Stomach (tissue), 9 donors: Measurements from ENCODE around the gene FRMPD4. TPM values are rescaled to one million over a fixed set of nuclear protein-coding genes. Genes with fewer than 3 reads are reported as not detected.

Experiments used
- DNase-seq, 2 donors: peaks; one replicate each; pipeline versions ENCODE4 v3.0.0 to v3.0.0-alpha.2; 2013 to 2019
- H3K27ac ChIP-seq, 5 donors: fragments of 200-600 bp in 4 of 5; sonication (generic) in 4 of 5; one replicate each; pipeline ENCODE4 v1.5.1; 2013 to 2019; ENCODE audit warnings: mild to moderate bottlenecking in 1 of 5, moderate library complexity in 1 of 5
- H3K27me3 ChIP-seq, 3 donors: fragments of 200-600 bp; sonication (generic); one replicate each; pipeline ENCODE4 v1.5.1; 2017 to 2019; ENCODE audit warnings: mixed run types in 1 of 3
- H3K36me3 ChIP-seq, 4 donors: fragments of 200-600 bp; sonication (generic); 1 replicate in 3 of 4; 2 replicates in 1 of 4; pipeline ENCODE4 v1.5.1; 2016 to 2019
- H3K4me1 ChIP-seq, 4 donors: fragments of 200-600 bp; sonication (generic); one replicate each; pipeline ENCODE4 v1.5.1; 2016 to 2019
- H3K4me3 ChIP-seq, 4 donors: fragments of 200-600 bp; sonication (generic) in 3 of 4; one replicate each; pipeline ENCODE4 v1.5.1; 2016 to 2019; ENCODE audit warnings: mild to moderate bottlenecking in 1 of 4
- H3K9me3 ChIP-seq, 4 donors: fragments of 200-600 bp; sonication (generic); one replicate each; pipeline ENCODE4 v1.5.1; 2016 to 2019
- EP300 ChIP-seq: sonication (generic); formaldehyde crosslinking; IDR thresholded peaks from one replicate; pipeline ENCODE4 v1.6.1; 2017; ENCODE audit warnings: antibody characterized with exemption
- POLR2A ChIP-seq, 4 donors: fragments of 450-650 bp; IDR thresholded peaks; one replicate each; pipeline ENCODE4 v1.6.1; 2016; ENCODE audit warnings: antibody characterized with exemption in 4 of 4, control low read depth in 2 of 4, mild to moderate bottlenecking in 1 of 4, moderate library complexity in 1 of 4
- POLR2AphosphoS5 ChIP-seq, 3 donors: sonication (generic); formaldehyde crosslinking; IDR thresholded peaks; one replicate each; pipeline ENCODE4 v1.6.1; 2016; ENCODE audit warnings: antibody characterized with exemption in 3 of 3
- WGBS, 5 donors: extraction: QIAGEN DNeasy Blood & Tissue Kit in 3 of 5; methylation state at CpG; one replicate each; pipeline versions ENCODE4 v1.1.5 to v1.1.7; 2013 to 2018; 5-methylcytosine and 5-hydroxymethylcytosine counted together
- intact Hi-C: fragments of 100-400 bp; cut with DNase I; formaldehyde crosslinking; loops from one replicate; pipeline ENCODE4 v1.15.1; 2023; ENCODE audit warnings: low total_unique reads
- polyA plus RNA-seq, 3 donors: library from polyadenylated mRNA; stranded (reverse); fragments of 200-250 nt; gene quantifications; one replicate each; pipeline ENCODE4 v1.2.3, GENCODE V29; 2013
- total RNA-seq, 5 donors: library from RNA; depleted of rRNA; stranded (reverse); fragments of >200 nt; gene quantifications; one replicate each; pipeline versions ENCODE4 v1.1.0 to v1.2.3, GENCODE V29; 2014 to 2016
- TF ChIP-seq, protein P1 (sequence below), 7 experiments: fragments of 450-650 bp in 4 of 7; fragments of 200-600 bp in 3 of 7; sonication (generic) in 3 of 7; IDR thresholded peaks; one replicate each; pipeline ENCODE4 v1.5.1; 2016 to 2019; ENCODE audit warnings: antibody characterized with exemption in 7 of 7, control low read depth in 2 of 7, mild to moderate bottlenecking in 1 of 7
- donor health status: healthy with polysubstance abuse.
- donor health status: Bipolar disorder and iron deficiency.
- donor health status: healthy.

The FRMPD4 gene
- total and polyA plus RNA-seq, 8 donors = 0.03 to 2.6 (median 0.55) TPM; not detected in 5

DNA sequence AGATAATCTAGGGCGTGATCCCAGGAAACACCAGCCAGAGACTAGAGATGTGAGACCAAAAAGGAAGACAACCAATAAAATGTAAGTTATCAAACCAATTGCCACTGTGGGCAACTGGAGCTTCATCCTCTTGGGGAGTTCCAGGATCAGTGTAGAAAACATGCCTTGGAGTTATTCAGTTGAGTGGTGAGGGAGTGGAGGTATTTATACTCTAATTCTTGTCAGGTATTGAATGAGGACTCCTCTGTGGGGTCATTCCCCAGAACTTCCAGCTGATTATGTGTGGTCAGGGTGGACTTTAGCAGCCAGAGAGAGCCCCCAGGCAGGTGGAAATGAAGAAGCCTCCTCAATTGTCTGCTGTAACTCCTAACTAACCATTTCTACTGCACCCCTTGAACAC lies 509.0 kb downstream of the FRMPD4 start:
- 62 to 85% (median 81%) methylated on average over 1 of the region's 1 CpG for WGBS, 5 donors

DNA sequence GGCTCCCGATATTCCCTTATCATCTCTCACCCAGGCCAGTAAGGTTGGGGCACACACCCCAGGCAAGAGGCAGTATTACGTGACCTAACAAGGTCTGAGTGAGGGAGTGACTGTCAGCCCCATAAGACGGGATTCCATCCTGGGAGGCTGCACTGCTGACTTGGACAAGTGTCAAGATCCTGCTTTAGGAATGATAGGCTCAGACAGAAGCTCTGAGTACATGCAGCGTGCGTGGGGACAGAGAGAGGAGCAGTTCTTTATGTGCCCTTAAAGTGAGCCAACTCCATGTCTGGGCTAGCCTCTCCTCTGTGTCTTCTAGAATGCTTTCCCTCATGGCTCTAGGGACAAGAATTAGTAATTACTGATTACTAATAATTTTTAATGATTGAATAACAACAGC lies 510.7 kb downstream of the FRMPD4 start:
- Histone ChIP-seq H3K36me3 (no peaks in the 10 kb centered on the region), H3K27ac (no peak overlapping the region), H3K4me1 (no peaks in the 10 kb centered on the region), H3K27me3 (peaks cover 0 to 4% (median 0%) of the 10 kb centered on the region in 3 donors), H3K9me3 (peaks cover 0 to 8% (median 3%) of the 10 kb centered on the region in 4 donors), H3K4me3 (no peak overlapping the region)
- WGBS, 5 donors = 66 to 82% (median 73%) methylated on average over 5 of the region's 5 CpGs
- intact Hi-C loops = no loop called here
- no peak for DNase-seq
- TF ChIP-seq, protein P1, sequence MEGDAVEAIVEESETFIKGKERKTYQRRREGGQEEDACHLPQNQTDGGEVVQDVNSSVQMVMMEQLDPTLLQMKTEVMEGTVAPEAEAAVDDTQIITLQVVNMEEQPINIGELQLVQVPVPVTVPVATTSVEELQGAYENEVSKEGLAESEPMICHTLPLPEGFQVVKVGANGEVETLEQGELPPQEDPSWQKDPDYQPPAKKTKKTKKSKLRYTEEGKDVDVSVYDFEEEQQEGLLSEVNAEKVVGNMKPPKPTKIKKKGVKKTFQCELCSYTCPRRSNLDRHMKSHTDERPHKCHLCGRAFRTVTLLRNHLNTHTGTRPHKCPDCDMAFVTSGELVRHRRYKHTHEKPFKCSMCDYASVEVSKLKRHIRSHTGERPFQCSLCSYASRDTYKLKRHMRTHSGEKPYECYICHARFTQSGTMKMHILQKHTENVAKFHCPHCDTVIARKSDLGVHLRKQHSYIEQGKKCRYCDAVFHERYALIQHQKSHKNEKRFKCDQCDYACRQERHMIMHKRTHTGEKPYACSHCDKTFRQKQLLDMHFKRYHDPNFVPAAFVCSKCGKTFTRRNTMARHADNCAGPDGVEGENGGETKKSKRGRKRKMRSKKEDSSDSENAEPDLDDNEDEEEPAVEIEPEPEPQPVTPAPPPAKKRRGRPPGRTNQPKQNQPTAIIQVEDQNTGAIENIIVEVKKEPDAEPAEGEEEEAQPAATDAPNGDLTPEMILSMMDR (IDR thresholded peaks at IDR 0.05) = no peak
- TF ChIP-seq POLR2A (IDR thresholded peaks at IDR 0.05) = no peak
- no peak for TF ChIP-seq POLR2AphosphoS5 (IDR thresholded peaks at IDR 0.05)
- TF ChIP-seq EP300 = no peak

More for the DNA sequence above, 509.0 kb downstream of the FRMPD4 start:
- intact Hi-C loops = no loop called here
- Histone ChIP-seq H3K36me3 (no peaks in the 10 kb centered on the region), H3K4me3 (no peak overlapping the region), H3K4me1 (no peaks in the 10 kb centered on the region), H3K27ac (no peak overlapping the region), H3K9me3 (peaks cover 0 to 8% (median 3%) of the 10 kb centered on the region in 4 donors), H3K27me3 (peaks cover 0 to 4% (median 0%) of the 10 kb centered on the region in 3 donors)
- DNase-seq = no peak
- TF ChIP-seq EP300 (no peak), POLR2A (IDR thresholded peaks at IDR 0.05) (no peak), POLR2AphosphoS5 (IDR thresholded peaks at IDR 0.05) (no peak)
- TF ChIP-seq, protein P1 (IDR thresholded peaks at IDR 0.05) = no peak

DNA sequence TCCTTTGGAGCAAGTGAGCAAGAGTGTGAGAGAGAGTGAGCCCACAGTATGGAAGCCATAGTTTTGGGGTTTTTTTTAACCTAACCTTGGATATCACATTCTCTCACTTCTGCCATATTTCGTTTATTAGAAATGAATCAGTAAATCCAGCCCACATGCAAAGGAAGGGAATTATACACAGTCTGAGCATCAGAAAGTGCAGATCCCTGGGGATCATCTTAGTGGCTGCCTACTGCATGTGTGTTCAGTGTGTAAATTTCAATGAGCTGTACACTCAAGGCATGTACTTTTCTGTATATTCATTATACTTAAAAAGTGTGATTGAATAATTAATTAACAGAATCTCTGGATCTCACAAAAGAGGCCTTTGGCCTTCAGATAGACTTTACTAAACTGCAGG lies 519.2 kb downstream of the FRMPD4 start:
- no peak for DNase-seq
- no peaks in the 10 kb centered on the region for H3K27me3 ChIP-seq
- H3K9me3 ChIP-seq = peaks cover 0 to 4% (median 0%) of the 10 kb centered on the region in 4 donors
- TF ChIP-seq POLR2AphosphoS5 (IDR thresholded peaks at IDR 0.05) = no peak
- TF ChIP-seq EP300 = no peak
- no peak for TF ChIP-seq POLR2A (IDR thresholded peaks at IDR 0.05)
- TF ChIP-seq, protein P1 (IDR thresholded peaks at IDR 0.05) = no peak
- H3K4me1 ChIP-seq = no peaks in the 10 kb centered on the region
- WGBS, 5 donors = 35 to 74% (median 70%) methylated on average over 1 of the region's 1 CpG
- no peaks in the 10 kb centered on the region for H3K36me3 ChIP-seq
- intact Hi-C loops = no loop called here
- H3K27ac ChIP-seq = no peak overlapping the region
- H3K4me3 ChIP-seq = no peak overlapping the region

DNA sequence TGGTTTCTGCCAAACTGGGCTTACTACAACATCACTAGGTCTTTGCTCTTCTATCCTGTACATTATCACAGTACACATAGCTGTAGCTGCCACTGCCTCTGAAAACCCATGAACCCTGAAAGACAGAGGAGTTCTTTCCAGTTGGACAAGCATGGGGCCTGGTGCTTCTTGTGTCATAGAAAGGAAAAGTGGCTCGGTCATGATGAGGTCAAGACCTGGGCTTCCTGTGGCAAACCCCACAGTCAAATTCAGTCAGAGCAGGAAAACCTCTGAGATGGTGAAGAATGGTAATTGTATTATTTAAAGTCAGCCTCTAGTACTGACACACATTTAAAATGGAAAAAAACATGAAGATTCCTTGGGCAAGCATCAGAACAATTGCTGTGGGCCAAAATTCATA lies 519.6 kb downstream of the FRMPD4 start:
- Histone ChIP-seq H3K27ac (no peak overlapping the region), H3K27me3 (no peaks in the 10 kb centered on the region), H3K4me3 (no peak overlapping the region), H3K9me3 (peaks cover 0 to 5% (median 0%) of the 10 kb centered on the region in 4 donors), H3K4me1 (no peaks in the 10 kb centered on the region), H3K36me3 (no peaks in the 10 kb centered on the region)
- TF ChIP-seq POLR2AphosphoS5 (IDR thresholded peaks at IDR 0.05) = no peak
- TF ChIP-seq EP300 = no peak
- TF ChIP-seq, protein P1 (IDR thresholded peaks at IDR 0.05) = no peak
- no peak for TF ChIP-seq POLR2A (IDR thresholded peaks at IDR 0.05)
- intact Hi-C loops = no loop called here
- WGBS, 5 donors = 58 to 70% (median 67%) methylated on average over 1 of the region's 1 CpG
- no peak for DNase-seq
